ENCODE results near the gene SLC17A2. TPM values are rescaled to one million over a fixed set of nuclear protein-coding genes. Genes with fewer than 3 reads are reported as not detected.

SLC17A2 gene
- total and polyA plus RNA-seq, 2 of the 8 experiments (the other 6 are each of a cell fraction or from before 2014, with no cell fraction given) = not detected

DNA sequence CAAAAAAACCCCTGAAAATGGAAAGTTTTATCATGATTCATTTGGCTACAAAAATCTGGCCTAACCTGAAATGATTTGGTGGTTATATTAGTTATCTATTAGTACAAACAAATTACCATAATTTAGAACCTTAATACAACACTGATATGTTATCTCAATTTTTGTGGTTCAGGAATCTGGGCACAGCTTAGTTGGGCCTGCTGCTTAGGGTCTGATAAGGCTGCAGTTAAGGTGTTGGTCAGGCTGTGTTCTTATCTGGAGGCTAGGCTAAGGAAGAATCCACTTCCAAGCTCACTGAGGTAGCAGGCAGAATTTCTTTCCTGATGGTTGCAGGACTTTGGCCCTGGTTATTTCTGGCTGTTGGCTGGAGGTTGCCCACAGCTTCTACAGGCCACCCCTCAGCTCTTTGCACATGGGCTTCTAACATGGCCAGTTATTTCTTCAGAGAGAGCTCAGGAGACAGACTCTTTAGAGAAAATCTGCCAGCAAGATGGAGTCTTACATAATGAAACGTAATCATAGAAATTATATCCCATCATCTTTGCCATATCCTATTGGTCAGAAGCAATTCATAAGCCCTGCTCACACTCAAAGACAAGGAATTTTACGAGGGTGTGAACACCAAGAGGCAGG, 43.5 kb upstream of the SLC17A2 start (continued):
- TF ChIP-seq CHD7 (IDR thresholded peaks at IDR 0.05; ENCODE audit: insufficient replicate concordance, low read length) (no peak), BACH1 (IDR thresholded peaks at IDR 0.05; ENCODE audit: low read length) (no peak), TEAD4 (IDR thresholded peaks at IDR 0.05; ENCODE audit: low read depth, low read length) (no peak), KDM5A (IDR thresholded peaks at IDR 0.05; ENCODE audit: low read length) (no peak), ASH2L (IDR thresholded peaks at IDR 0.05; ENCODE audit: low read length) (no peak), USF2 (IDR thresholded peaks at IDR 0.05; ENCODE audit: low read length) (no peak)
- TF ChIP-seq, protein P1, sequence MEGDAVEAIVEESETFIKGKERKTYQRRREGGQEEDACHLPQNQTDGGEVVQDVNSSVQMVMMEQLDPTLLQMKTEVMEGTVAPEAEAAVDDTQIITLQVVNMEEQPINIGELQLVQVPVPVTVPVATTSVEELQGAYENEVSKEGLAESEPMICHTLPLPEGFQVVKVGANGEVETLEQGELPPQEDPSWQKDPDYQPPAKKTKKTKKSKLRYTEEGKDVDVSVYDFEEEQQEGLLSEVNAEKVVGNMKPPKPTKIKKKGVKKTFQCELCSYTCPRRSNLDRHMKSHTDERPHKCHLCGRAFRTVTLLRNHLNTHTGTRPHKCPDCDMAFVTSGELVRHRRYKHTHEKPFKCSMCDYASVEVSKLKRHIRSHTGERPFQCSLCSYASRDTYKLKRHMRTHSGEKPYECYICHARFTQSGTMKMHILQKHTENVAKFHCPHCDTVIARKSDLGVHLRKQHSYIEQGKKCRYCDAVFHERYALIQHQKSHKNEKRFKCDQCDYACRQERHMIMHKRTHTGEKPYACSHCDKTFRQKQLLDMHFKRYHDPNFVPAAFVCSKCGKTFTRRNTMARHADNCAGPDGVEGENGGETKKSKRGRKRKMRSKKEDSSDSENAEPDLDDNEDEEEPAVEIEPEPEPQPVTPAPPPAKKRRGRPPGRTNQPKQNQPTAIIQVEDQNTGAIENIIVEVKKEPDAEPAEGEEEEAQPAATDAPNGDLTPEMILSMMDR (IDR thresholded peaks at IDR 0.05; ENCODE audit: control extremely low read depth in 1 of 3, insufficient read depth in 1 of 3, low read depth in 1 of 3, low read length in 3 of 3) = no peak

Measured in H1 (cell line).